NB4 (cell line): ENCODE data around the gene SEC16A.

Source experiments
- CTCF ChIP-seq: IDR thresholded peaks from one replicate; pipeline ENCODE4 v1.5.1; 2012; ENCODE audit warnings: low read depth, low read length
- POLR2A ChIP-seq: IDR thresholded peaks from 2 replicates; pipeline ENCODE4 v1.6.1; 2011; ENCODE audit warnings: mild to moderate bottlenecking; ENCODE audit not compliant: insufficient read length; ENCODE audit errors: extremely low read depth

- TF ChIP-seq CTCF: no peak
- no peak for TF ChIP-seq POLR2A
Measured at GRCh38 chr9:136429075-136429628, 53.7 kb downstream of the SEC16A start.
